ENCODE measurements around the gene PRKN.

Gene PRKN

GRCh38 chr6:161602359-161602758 is 1125.2 kb downstream of the PRKN start:
- Histone ChIP-seq H3F3A (ENCODE audit: insufficient read depth, low read length) (no peaks in the 10 kb centered on the region), H3K4me2 (ENCODE audit: low read depth, low read length) (no peak overlapping the region), H3K27me3 (replicated peaks; ENCODE audit: insufficient read depth, low read length) (no peaks in the 10 kb centered on the region), H3K79me2 (ENCODE audit: low read length) (no peaks in the 10 kb centered on the region), H3K4me1 (ENCODE audit: low read length) (no peaks in the 10 kb centered on the region), H3K27ac (ENCODE audit: low read length) (no peak overlapping the region), H2AFZ (ENCODE audit: low read length) (no peak overlapping the region), H3K9ac (ENCODE audit: low read length) (no peak overlapping the region), H3K9me2 (replicated peaks; ENCODE audit: insufficient read depth, low read length) (no peaks in the 10 kb centered on the region), H3K9me3 (replicated peaks; ENCODE audit: insufficient read depth, low read length) (no peaks in the 10 kb centered on the region), H3K4me3 (ENCODE audit: low read length) (no peak overlapping the region), H4K20me1 (ENCODE audit: insufficient read depth, low read length) (no peaks in the 10 kb centered on the region), H3K36me3 (replicated peaks; ENCODE audit: insufficient read depth, low read length) (no peaks in the 10 kb centered on the region)
- DNase-seq, result no peak
- no peak for TF ChIP-seq CTCF (IDR thresholded peaks at IDR 0.05; ENCODE audit: low read length)

- DNase-seq, result no peak
- Histone ChIP-seq H3K4me1 (ENCODE audit: low read length) (no peaks in the 10 kb centered on the region), H3K79me2 (ENCODE audit: low read length) (no peaks in the 10 kb centered on the region), H2AFZ (ENCODE audit: low read length) (no peak overlapping the region), H3F3A (ENCODE audit: insufficient read depth, low read length) (no peaks in the 10 kb centered on the region), H3K9me3 (replicated peaks; ENCODE audit: insufficient read depth, low read length) (no peaks in the 10 kb centered on the region), H3K27me3 (replicated peaks; ENCODE audit: insufficient read depth, low read length) (no peaks in the 10 kb centered on the region), H4K20me1 (ENCODE audit: insufficient read depth, low read length) (no peaks in the 10 kb centered on the region), H3K27ac (ENCODE audit: low read length) (no peak overlapping the region), H3K4me3 (ENCODE audit: low read length) (no peak overlapping the region), H3K36me3 (replicated peaks; ENCODE audit: insufficient read depth, low read length) (no peaks in the 10 kb centered on the region), H3K4me2 (ENCODE audit: low read depth, low read length) (no peak overlapping the region), H3K9ac (ENCODE audit: low read length) (no peak overlapping the region), H3K9me2 (replicated peaks; ENCODE audit: insufficient read depth, low read length) (no peaks in the 10 kb centered on the region)
- TF ChIP-seq EZH2phosphoT487 (IDR thresholded peaks at IDR 0.05; ENCODE audit: low read length), result no peak
- TF ChIP-seq CTCF (IDR thresholded peaks at IDR 0.05; ENCODE audit: low read length), result no peak
- TF ChIP-seq EZH2 (optimal IDR thresholded peaks at IDR 0.05; ENCODE audit: low read depth, low read length), result no peak
These were observed 1128.7 kb downstream of the PRKN start for GRCh38 chr6:161598896-161599295.

- Histone ChIP-seq H3K36me3 (replicated peaks; ENCODE audit: insufficient read depth, low read length) (no peaks in the 10 kb centered on the region), H3K9ac (ENCODE audit: low read length) (no peak overlapping the region), H3F3A (ENCODE audit: insufficient read depth, low read length) (no peaks in the 10 kb centered on the region), H3K4me3 (ENCODE audit: low read length) (no peak overlapping the region), H3K4me1 (ENCODE audit: low read length) (no peaks in the 10 kb centered on the region), H2AFZ (ENCODE audit: low read length) (no peak overlapping the region), H3K9me3 (replicated peaks; ENCODE audit: insufficient read depth, low read length) (no peaks in the 10 kb centered on the region), H3K9me2 (replicated peaks; ENCODE audit: insufficient read depth, low read length) (no peaks in the 10 kb centered on the region), H3K4me2 (ENCODE audit: low read depth, low read length) (no peak overlapping the region), H3K27ac (ENCODE audit: low read length) (peak overlapping the region; percentile 37; the same call in 1 of the 2 replicates), H3K79me2 (ENCODE audit: low read length) (no peaks in the 10 kb centered on the region), H4K20me1 (ENCODE audit: insufficient read depth, low read length) (no peaks in the 10 kb centered on the region), H3K27me3 (replicated peaks; ENCODE audit: insufficient read depth, low read length) (no peaks in the 10 kb centered on the region)
- TF ChIP-seq EZH2 (optimal IDR thresholded peaks at IDR 0.05; ENCODE audit: low read depth, low read length) (no peak), EZH2phosphoT487 (IDR thresholded peaks at IDR 0.05; ENCODE audit: low read length) (no peak), CTCF (IDR thresholded peaks at IDR 0.05; ENCODE audit: low read length) (no peak)
- DNase-seq, result peak; percentile 19
These were observed 1130.6 kb downstream of the PRKN start for GRCh38 chr6:161596807-161597520.
